GM21423 (cell line): ENCODE data around the gene PFKM.

Experiments
- ATAC-seq: cut with Tn5 transposase; IDR thresholded peaks from one replicate; pipeline ENCODE4 v1.9.1; 2021; ENCODE audit warnings: mild to moderate bottlenecking, moderate library complexity; ENCODE audit not compliant: unreplicated experiment

PFKM gene

GRCh38 chr12:48185181-48185919 lies 66.2 kb downstream of the PFKM start:
- no peak for ATAC-seq

DNA sequence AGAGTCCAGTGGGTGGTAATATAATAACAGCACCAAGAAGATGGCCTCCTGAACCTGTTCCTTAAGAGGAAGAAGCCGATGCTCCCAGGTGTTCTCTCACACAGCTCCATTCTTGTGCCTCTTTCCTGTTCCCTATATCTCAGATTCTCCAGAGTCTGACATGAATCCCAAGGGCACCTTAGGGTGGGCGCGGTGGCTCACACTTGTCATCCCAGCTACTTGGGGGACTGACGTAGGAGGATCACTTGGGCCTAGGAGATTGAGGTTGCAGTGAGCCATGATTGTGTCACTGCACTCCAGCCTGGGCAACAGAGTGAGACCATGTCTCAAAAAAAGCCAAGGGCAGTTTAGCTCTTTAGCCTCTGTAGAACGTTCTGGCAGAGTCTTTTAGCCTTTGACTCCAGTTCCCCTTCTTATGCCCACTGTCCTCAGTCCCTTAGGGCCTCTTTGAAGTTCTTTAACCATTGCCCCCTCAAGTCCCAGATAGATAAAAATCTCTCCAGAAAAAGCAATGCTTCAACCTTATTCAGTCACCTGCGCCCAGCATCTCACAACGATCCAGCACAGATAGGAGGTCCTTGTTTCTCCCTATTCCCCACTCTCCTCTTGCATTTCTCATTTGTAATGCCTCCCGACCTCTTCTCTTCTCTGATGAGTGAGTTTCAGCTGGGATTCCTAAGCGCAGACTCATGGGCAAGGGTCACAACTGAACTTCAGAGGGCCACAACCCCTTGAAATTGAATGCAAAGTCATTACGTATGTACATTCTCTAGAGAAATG lies 68.9 kb downstream of the PFKM start:
- no peak for ATAC-seq

GRCh38 chr12:48189331-48190125 lies 70.4 kb downstream of the PFKM start:
- no peak for ATAC-seq

DNA sequence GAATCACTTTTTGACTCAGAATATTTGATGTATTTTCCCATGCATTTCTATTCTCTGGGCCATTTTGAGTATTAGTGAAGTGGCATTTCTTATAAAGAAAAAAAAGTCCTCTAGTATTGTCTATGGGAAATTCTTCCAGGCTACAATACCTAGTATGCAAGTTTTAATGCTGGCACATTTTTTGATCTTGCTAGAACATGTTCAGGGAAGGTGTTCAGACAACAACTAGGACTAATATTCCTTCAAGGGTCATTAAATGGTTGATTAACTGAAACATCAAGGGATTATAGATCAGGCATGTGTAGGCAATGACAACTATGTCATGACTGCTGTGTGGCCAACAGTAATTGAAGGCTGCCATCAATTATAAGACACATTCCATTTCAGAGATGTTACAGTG lies 71.9 kb downstream of the PFKM start:
- no peak for ATAC-seq

DNA sequence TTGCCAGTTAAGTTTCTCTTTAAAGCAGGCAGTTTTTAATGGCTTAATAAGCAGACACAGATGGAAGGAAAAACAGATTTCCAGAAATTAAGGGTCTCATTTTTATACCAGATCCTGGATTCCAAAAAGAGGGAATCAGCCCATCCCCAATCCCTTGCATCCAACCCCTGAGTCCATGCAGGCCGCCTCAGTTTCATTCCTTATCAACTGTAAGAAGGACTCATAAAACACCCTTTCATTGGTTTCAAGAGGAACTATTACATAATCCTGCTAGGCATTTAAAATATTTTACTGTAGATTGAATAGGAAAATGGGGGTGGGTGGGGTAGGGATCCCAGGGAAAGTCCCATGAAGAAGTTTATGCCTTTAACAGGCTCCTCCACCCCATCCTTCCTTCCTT lies 73.7 kb downstream of the PFKM start:
- ATAC-seq: no peak

GRCh38 chr12:48193623-48194022 lies 74.5 kb downstream of the PFKM start:
- no peak for ATAC-seq

DNA sequence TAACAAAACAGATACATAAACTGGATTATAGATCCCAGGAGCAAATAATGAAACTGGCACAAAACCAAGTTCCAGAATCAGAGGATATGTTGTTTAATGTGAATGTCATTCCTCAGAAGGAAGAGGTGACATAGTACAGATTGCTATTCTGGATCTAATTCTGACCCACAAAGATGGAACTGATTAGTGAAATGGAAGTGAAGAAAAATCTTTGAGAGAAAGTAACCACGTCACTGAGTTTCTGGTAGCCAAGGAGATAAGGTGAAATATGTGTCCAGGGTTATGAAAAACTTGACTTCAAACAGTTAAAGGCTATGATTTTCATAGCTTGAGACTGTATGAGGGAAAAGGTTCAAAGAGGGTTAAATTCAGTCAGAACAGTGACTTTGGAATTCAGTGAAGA lies 75.6 kb downstream of the PFKM start:
- ATAC-seq: no peak
